Measurements from ENCODE around the gene PODNL1.
A peak's percentile ranks its signal among the peaks of the same experiment; 100 is the strongest.

Gene PODNL1

DNA sequence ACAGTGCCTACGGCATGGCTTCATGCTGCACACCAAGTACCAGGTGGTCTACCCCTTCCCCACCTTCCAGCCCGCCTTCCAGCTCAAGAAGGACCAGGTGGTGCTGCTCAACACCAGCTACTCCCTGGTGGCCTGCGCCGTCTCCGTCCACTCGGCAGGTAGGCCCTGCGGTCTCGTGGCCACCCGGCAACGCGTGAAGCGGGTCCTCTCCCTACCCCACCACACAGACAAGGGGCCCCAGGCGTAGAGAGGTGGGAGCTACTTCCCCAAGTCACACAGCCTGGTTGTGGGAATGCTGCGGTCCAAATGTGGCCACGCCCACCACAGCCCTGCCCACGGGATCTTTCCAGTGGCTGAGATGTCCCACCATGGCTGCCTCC is 18.1 kb upstream of the PODNL1 start:
- DNase-seq (ENCODE audit: low spot score): no peak

DNA sequence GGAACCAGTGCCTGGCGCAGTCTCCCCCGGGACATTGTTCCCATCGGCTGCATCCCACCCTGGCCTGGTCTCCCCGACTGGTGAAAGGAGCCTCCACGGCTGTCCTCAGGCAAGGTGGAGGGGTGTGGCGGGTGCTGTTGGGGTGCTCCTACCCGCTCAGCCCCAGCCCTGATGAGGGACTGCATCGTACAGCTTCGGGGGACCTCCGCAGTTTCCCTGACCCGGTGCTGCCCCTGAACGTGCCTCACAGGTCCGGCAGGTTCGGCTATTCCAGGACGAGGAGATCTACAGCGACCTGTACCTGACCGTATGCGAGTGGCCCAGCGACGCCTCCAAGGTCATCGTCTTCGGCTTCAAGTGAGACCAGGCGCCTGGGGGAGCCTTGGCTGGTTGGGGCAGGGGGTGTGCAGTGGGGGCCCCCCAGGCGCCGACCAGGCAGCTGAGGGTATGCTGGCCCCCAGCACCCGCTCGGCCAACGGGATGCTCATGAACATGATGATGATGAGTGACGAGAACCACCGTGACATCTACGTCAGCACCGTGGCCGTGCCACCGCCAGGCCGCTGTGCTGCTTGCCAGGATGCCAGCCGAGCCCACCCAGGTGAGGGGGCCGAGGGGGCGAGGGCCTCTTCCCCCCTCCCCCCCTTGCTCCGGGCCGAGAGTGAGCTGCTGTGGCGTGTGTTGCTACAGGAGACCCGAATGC is 17.6 kb upstream of the PODNL1 start:
- no peak for DNase-seq (ENCODE audit: low spot score)

DNA sequence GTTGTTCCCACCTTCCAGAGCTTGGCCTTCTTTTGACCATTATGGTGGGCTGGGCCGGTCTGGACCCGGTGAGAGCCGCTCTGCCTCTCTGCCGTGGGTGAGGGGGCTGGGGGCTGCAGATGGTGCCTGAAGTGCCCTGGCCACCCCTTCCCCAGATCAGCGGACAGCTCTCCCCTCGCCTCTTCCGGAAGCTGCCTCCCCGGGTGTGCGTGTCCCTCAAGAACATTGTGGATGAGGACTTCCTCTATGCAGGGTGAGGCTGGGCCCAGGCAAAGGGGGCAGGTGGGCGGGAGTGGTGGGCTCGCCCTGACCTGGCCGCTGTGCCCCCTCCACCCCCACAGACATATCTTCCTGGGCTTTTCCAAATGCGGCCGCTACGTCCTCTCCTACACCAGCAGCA is 16.0 kb upstream of the PODNL1 start:
- DNase-seq (ENCODE audit: low spot score): no peak

DNA sequence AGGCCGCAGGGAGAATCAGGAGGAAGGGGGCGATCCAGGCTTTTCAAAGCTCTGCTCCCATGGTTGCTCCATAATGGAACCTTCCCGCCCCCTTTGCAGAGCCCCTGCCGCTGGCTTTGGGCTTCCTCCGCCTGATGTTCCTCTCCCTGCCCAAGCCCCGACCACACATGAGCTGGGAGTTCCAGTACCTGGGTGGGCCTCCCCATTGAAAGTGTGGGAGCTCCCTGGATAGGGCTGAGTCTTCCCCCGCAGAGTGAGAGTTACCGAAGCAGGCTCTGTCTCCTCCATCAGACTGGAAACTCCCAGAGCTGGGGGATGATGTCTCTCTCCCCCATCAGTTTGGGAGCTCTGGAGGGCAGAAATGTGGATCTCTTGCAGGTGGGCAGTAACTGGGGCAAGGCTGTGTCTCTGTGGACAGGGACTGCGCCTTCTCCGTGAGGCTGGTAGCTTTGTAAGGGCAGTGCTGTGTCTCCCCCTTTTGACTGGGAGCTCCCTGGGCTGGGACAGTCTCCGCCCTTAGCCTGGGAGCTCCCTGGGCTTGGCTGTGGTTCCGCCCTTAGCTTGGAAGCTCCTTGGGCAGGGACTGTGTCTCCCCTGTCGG is 14.8 kb upstream of the PODNL1 start:
- DNase-seq (ENCODE audit: low spot score): peak; percentile 59

DNA sequence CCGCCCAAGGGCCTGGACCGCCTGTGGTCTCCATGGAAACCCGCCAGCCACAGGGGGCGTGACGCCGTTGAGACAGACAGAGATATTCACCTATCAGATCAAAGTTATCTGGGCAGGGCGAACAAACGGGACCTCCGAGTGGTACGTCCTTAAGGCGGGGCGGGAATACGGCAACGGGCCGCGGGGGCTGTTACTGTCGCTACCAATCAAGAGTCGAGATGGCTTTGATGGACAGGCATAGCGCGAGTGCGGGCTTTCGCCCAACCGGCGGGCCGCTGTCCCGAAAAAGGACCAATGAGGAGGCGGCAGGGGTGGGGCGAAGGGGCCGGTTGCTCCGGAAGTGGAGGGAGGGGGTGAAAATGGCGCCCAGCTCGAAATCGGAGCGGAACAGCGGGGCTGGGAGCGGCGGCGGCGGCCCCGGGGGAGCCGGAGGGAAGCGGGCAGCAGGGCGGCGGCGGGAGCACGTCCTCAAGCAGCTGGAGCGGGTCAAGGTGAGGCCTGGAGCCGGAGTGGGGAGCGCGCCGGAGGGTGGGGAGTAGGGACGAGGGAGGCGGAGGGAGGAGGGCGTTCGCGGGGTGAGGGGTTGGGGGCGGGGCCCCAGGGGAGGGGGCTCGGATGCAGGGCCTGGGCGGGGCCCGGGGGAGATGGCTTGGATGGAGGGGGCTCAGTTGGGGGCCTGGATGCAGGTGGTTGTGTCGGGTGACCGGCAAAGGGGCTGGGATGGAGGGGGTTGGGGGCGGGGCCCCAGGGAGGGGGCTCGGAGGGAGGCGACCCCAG is 14.1 kb upstream of the PODNL1 start, which contains the start of gene DCAF15:
Gene DCAF15, plus strand, starts transcription at position 356 of the 777 bp plus-strand sequence. Its CDS starts 4 bp downstream, at position 360.
- peak; percentile 99 for DNase-seq (ENCODE audit: low spot score)

DNA sequence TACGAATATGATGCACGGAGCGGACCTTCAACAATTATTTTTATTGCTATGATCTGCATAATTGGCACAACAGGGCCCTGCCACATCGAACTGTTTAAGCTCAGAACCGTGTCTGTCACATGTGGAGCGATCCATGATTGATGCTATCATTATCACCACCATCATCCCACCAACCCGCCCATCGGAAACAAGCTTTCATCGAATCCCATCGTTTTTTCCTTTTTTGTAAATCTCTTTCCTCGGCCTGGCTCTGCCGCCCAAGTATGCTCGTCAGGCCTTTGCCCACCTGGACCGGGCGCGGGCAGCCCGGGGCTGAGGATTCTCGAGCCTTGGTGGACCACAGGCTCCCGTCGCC is 13.6 kb upstream of the PODNL1 start:
- no peak for DNase-seq (ENCODE audit: low spot score)

DNA sequence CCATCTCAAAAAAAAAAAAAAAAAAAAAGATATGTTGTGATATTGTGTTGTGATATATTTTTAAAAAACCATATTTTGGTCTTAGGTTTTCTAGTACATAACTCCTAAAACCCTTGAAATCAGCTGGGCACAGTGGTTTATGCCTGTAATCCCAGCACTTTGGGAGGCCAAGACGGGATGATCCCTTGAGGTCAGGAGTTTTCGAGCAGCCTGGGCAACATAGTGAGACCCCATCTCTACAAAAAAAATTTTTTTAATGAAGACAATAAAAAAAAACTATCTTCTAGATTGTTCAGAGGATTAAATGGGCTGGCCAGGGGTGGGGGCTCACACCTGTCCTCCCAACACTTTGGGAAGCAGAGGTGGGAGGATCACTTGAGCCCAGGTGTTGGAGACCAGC is 12.8 kb upstream of the PODNL1 start:
- DNase-seq (ENCODE audit: low spot score): no peak

DNA sequence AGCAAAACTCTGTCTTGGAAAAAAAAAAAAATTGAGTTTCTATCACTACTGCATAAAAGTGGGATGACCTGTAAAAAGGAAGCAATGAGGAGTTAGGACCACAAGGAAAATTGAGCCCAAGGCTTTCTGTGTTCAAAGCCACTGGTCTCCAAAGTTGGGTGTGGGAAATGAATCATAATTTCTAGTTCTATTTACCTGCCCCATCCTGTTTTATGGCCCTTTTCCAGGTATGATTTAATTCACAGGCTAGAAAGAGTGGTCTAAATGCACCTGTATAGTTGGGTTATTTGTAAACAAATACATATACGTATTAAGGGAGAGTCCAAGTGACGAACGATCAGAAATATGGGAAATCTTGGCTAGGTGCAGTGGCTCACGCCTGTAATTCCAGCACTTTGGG is 8.2 kb upstream of the PODNL1 start:
- DNase-seq (ENCODE audit: low spot score): no peak

DNA sequence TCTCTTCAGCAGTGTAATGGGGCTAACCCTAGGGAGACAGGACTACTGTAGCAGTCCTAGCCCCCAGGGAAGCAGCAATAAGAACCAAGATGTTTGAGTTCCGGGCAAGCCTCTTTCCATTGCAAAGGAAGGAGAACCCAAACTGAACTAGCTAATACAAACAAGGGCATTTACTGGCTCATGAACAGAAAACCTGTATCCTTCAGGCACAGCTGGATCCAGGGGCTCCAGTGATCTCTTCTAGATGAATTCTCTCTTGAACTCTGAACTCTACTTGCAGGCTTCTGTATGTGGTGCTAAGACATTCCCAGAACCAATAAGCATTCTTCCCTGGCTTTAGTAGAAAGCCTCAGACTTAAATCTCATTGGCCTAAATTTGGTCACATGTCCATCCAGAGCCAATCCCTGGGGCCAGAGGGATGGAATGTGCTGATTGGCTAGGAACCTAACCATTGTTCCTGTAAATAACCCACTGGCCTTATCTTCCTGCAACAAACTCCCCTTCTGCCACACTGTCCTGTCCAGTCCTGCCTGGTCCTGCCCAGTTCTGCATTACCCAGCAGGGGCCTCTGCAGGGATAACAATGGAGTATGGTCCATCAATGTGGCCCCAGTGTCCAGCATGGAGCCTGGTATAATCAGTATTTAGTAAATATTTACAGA is 3.9 kb upstream of the PODNL1 start:
- no peak for DNase-seq (ENCODE audit: low spot score)

DNA sequence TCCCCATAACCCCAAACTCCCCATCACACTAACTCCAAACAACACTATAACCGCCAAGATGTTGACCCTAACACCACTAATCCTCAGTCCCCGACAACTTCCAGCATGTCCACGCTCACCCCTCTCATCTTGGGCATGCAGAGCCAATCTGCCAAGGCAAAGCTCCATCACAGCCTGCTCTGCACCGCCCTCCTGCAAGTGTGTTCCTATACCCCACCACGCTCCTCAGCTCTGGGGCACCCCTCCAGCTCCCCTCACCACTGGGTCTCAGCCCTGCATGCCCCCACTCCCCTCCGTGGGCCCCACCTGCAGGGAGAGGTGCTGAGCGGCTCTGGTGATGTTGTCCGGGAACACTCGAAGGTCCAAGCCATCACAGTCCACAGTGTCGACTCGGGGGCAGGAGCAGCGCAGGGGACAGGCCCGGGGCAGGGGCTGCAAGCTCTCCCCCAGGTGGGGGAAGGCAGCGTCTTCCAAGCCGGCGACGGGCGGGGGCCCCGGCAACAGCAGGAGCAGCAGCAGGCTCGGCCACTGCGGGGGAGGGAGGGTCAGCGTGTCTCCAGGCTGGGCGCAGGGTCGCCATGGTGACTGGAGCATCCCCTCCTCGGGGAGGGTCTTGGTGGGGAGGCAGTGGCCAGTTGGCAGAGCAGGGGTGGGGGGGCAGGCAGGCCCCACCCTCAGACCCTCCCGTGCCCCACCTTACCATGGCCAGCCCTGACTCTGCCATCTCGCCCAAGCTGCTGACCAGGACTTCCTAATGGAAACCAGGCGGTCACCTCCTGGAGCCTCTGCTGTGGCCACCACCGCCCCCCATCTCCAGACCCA is 527 bp downstream of the PODNL1 start:
- no peak for DNase-seq (ENCODE audit: low spot score)

DNA sequence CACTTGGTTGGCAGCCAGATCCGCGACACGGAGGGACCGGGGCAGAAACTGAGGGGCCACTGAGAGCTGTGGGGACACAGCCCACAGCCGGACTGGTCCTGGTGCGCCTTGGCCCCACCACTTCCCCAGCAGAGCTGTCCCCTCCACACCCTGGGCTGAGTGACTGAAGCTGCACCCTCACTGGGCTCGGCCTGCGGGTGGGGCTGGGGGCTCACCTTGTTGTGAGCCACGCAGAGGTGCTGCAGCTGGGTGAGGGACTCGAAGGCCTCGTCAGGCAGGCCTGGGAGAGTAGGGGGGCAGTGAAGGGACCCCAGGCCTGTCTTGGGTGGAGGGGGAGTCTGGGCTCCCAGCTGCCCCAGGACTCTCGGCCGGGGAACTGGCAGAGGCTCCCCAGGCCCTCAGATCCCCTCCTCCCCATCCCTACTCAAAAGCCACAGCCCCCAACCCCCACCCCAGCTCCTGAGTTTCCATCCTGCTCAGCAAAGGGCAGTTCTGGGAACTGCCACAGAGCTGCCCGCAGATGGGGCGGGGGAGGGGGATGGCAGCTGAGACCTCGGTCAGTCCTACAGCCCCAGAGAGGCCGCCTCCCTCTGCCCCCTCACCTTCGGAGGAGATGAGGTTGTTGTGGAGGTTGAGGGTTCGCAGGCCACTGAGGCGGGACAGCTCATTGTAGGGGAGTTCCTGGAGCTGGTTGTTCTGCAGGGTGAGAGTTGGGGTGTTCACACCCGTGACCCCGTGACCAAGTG is 2.3 kb downstream of the PODNL1 start:
- DNase-seq (ENCODE audit: low spot score): no peak

DNA sequence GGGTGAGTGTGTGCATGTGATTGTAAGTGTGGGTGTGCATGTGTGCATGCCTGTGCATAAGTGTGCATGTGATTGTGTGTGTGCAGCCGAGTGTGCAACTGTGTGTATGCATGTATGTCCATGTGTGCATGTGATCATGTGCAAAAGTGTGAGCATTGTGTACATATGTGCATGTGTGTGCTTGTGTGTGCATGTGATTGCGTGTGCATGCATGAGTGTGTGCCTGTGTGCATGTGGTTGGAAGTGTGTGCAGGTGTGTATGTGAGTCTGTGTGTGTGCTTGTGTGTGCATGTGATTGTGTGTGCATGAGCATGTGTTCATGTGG is 3.5 kb downstream of the PODNL1 start:
- no peak for DNase-seq (ENCODE audit: low spot score)

DNA sequence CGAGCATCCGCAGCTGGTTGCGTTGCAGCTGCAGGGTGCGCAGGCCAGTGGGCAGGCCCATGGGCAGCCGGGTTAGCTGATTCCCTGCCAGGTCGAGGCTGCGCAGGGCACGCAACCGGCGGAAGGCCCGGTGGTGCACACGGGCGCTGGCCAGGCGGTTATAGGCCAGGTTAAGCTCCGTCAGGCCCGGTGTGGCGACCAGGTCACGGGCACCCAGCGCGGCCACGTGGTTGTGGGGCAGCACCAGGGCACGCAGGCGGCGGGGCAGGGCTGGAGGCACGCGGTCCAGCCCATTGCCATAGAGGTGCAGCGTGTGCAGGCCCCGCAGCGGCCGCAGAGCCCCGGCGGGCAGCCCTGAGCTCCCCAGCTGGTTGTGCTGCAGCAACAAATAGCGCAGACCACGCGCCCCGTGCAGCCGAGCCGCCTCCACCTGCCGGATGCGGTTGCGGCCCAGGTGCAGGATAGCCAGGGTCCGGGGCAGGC is 5.3 kb downstream of the PODNL1 start:
- DNase-seq (ENCODE audit: low spot score): no peak

DNA sequence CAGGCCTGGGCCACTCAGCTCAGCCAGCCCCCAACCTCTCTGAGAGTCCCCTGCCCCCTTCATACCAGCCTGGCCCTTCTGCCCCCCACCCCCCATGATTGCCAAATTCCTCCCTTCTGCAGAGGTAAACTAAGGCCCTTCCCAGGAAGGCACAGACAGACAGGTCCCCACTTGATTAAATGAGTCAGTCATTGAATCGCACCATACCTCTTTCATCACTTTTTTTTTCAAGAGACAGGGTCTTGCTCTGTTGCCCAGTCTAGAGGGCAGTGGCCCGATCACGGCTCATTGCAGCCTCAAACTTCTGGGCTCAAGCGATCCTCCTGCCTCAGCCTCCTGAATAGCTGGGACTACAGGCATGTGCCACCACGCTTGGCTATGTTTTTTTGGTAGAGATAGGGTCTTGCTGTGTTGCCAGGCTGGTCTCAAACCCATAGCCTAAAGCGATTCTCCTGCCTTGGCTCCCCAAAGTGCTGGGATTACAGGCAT is 6.0 kb downstream of the PODNL1 start:
- DNase-seq (ENCODE audit: low spot score): no peak

DNA sequence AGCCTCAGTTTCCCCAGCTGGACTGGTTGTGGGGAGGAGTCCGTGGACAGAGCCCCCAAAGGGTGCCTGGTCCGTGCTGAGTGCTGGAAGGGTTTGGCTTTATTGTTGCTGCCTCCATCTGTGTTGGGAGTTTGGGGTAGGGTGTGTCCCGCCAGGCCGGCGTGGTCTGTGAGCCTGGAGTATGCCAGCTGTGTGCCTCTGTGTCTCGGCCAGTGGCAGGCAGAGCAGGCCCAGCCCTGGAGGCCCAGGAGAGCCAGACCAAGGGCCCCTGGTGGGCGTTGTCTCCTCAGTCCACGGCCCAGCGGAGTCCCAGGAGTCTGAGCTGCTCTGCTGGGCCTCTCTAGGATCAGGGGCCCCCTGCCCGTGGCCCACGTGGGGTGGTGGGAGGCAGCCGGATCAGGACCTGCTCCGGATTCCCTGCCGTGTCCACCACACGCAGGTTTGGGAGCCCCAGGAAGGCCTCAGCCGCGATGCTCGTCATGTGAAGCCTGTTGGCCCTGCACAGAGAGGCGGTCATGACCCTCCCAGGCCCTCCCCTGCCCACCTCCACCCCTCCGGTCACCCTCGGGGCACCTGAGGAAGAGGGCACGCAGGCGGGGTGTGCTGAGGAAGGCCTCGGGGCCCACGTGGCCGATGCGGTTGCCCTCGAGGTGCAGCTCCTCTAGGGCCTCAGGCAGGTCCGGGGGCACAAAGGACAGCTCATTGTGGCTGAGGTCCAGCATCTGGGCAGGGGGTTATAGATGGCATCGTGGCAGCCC is 6.6 kb downstream of the PODNL1 start:
- no peak for DNase-seq (ENCODE audit: low spot score)

DNA sequence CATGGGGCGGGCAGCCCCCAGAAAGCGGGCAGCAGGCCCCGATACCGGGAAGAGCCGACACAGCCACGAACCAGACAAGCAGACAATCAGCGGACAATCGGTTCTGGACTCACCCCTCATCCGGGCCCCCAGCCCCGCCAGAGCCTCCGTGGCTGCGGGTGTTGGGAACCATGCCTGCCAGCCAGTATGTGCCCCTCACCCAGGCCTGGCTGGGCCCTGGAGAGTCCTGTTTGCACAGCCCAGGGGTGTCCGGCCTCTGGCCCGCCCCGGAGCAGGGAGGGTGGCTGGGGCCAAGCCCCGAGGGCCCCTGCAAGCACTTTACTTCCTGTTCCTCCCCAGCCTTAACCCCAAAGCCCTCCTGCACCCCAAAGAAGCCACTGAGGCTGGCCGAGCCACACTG is 7.8 kb downstream of the PODNL1 start:
- no peak for DNase-seq (ENCODE audit: low spot score)

DNA sequence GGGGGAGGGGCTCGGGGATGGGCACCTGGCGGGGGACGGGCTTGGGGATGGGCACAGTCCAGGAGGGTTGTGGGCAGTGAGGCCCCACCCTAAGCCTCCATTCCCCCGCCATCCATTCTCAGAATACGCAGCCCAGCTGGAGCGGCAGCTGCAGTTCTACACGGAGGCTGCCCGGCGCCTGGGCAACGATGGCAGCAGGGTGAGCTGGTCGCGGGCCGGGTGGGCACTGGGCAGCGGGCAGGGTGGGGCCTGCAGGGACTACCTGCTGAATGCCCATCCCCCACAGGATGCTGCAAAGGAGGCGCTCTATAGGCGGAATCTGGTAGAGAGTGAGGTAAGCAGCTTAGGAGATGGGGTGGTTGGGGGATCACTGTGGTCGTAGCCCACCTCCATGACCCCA is 8.3 kb downstream of the PODNL1 start:
- DNase-seq (ENCODE audit: low spot score): no peak

DNA sequence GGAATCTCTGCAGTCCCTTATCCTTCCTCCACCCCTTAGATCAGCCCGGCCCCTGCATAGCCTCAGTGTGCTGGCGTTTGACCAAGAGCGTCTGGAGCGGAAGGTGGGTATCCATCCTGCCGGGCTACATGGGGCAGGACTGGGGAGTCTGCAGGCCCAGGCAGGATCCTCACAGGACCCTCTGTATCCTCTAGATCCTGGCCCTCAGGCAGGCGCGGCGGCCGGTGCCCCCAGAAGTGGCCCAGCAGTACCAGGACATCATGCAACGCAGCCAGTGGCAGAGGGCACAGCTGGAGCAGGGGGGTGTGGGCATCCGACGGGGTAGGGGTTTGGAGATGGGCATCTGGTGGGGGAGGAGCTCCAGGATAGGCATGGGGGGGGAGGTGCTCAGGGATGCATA is 8.9 kb downstream of the PODNL1 start:
- no peak for DNase-seq (ENCODE audit: low spot score)

DNA sequence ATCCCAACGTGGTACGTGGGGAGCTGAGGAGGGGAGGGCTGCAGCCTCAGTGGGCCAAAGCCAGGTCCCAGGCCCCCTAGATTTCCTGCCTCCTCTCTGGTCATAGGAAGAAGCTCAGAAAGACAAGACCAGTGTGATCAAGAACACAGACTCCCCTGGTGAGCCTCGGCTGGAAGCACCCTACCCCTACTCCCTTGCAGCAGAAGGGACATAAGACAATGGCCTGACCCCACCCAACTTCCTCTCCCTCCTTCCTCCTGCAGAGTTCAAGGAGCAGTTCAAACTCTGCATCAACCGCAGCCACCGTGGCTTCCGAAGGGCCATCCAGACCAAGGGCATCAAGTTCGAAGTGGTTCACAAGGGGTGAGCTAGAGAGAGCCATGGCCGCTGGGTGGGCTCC is 11.5 kb downstream of the PODNL1 start:
- DNase-seq (ENCODE audit: low spot score): no peak

DNA sequence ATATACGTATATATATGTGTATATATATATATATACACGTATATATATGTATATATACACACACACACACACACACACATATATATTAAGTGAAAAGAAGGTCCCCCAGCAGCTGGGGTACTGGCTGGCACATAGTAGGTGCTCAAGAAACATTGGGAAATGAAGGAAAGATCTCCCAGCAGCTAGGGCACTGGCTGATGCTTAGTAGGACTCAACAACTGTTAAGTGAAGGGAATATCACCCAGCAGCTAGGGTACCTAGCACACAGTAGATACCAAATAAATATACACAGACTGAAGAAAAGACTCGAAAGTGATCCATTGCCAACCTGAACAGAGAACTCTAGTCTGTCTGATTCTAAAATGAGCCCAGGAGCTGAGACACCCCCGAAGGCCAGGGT is 12.2 kb downstream of the PODNL1 start:
- no peak for DNase-seq (ENCODE audit: low spot score)

Data from RKO (cell line).